Keratinocyte (primary cell): Measurements from ENCODE around the gene BABAM2. TPM values are rescaled to one million over a fixed set of nuclear protein-coding genes. Genes with fewer than 3 reads are reported as not detected.

ENCODE experiments used
- DNase-seq: peaks from one replicate; pipeline ENCODE4 v3.0.0-alpha.2; 2011; ENCODE audit warnings: low read depth, missing footprints, low spot score
- FAIRE-seq: peaks from 2 replicates; lab custom pipeline; 2011; peaks lifted over from hg19 to GRCh38; lab: Jason Lieb, UNC
- H2AFZ ChIP-seq: 2 replicates; pipeline ENCODE4 v1.6.0; 2012; ENCODE audit warnings: low read length, control low read depth, inconsistent platforms; ENCODE audit not compliant: control insufficient read depth
- H3K27ac ChIP-seq: 2 replicates; pipeline ENCODE4 v1.5.1; 2011; ENCODE audit warnings: low read length; ENCODE audit not compliant: control insufficient read depth, insufficient read depth
- H3K27me3 ChIP-seq: 3 replicates; pipeline ENCODE4 v1.6.0; 2011; ENCODE audit warnings: low read length; ENCODE audit not compliant: control insufficient read depth, insufficient read depth; ENCODE audit errors: extremely low read depth
- H3K36me3 ChIP-seq, 2 experiments: 2 replicates in 1 of 2; 3 replicates in 1 of 2; pipeline ENCODE4 v1.5.1; 2011; ENCODE audit warnings: low read length in 2 of 2, mild to moderate bottlenecking in 1 of 2; ENCODE audit not compliant: control insufficient read depth in 2 of 2, insufficient read depth in 2 of 2; ENCODE audit errors: extremely low read depth in 1 of 2
- H3K4me1 ChIP-seq: 3 replicates; pipeline ENCODE4 v1.5.1; 2011; ENCODE audit warnings: low read length; ENCODE audit not compliant: control insufficient read depth, insufficient read depth; ENCODE audit errors: extremely low read depth
- H3K4me2 ChIP-seq: 3 replicates; pipeline ENCODE4 v1.6.0; 2011; ENCODE audit warnings: low read depth, low read length; ENCODE audit not compliant: control insufficient read depth, insufficient read depth; ENCODE audit errors: extremely low read depth
- H3K4me3 ChIP-seq, 3 experiments: fragments of 200-600 bp in 1 of 3; sonication (generic) in 1 of 3; 2 replicates in 2 of 3; 3 replicates in 1 of 3; pipeline ENCODE4 v1.5.1; 2011 to 2016; ENCODE audit warnings: low read length in 3 of 3, mild to moderate bottlenecking in 3 of 3, control low read depth in 2 of 3, inconsistent platforms in 1 of 3, low read depth in 1 of 3, mixed read lengths in 1 of 3, mixed run types in 1 of 3, moderate library complexity in 1 of 3; ENCODE audit not compliant: control insufficient read depth in 2 of 3, insufficient read depth in 2 of 3; ENCODE audit errors: extremely low read depth in 1 of 3
- H3K79me2 ChIP-seq: 2 replicates; pipeline ENCODE4 v1.6.0; 2012; ENCODE audit warnings: low read length; ENCODE audit not compliant: control insufficient read depth, insufficient read depth
- H3K9ac ChIP-seq: 3 replicates; pipeline ENCODE4 v1.6.0; 2011; ENCODE audit warnings: low read length; ENCODE audit not compliant: control insufficient read depth, insufficient read depth; ENCODE audit errors: extremely low read depth
- H3K9me1 ChIP-seq: 3 replicates; pipeline ENCODE4 v1.6.0; 2011; ENCODE audit warnings: low read length; ENCODE audit not compliant: control insufficient read depth, insufficient read depth; ENCODE audit errors: extremely low read depth
- H3K9me3 ChIP-seq: 2 replicates; pipeline ENCODE4 v1.5.1; 2012; ENCODE audit warnings: low read depth, low read length; ENCODE audit not compliant: control insufficient read depth
- H4K20me1 ChIP-seq: 3 replicates; pipeline ENCODE4 v1.6.0; 2011; ENCODE audit warnings: low read length; ENCODE audit not compliant: control insufficient read depth, insufficient read depth; ENCODE audit errors: extremely low read depth
- EZH2 ChIP-seq: IDR thresholded peaks from one replicate; pipeline ENCODE4 v1.6.1; 2012; ENCODE audit warnings: inconsistent platforms, mild to moderate bottlenecking, low read length, moderate library complexity
- dilution Hi-C: fragments of 300-500 bp; cut with MboI; formaldehyde crosslinking; loops from one replicate; pipeline ENCODE4 v1.7.0; 2020; ENCODE audit warnings: low sequenced_read_pairs; ENCODE audit not compliant: extremely low pct_ligation_motif_present
- polyA plus RNA-seq, 5 experiments: library from polyadenylated mRNA; depleted of rRNA in 3 of 5; stranded (reverse) in 3 of 5; stranded (forward) in 1 of 5; unstranded in 1 of 5; fragments of >200 nt; gene quantifications; 1 replicate in 1 of 5; 2 replicates in 3 of 5; 3 replicates in 1 of 5; pipeline versions ENCODE4 v1.2.1 to v1.2.3, GENCODE V29; 2011 to 2012; ENCODE audit warnings: missing spikeins in 2 of 5, low read depth in 1 of 5, low replicate concordance in 1 of 5
- TF ChIP-seq, protein P1 (sequence below), 3 experiments: IDR thresholded peaks in 1 of 3; conservative IDR thresholded peaks in 1 of 3; optimal IDR thresholded peaks in 1 of 3; 2 replicates in 2 of 3; 3 replicates in 1 of 3; pipeline versions ENCODE3 to v1.5.1; 2011; ENCODE audit warnings: low read length in 3 of 3, mild to moderate bottlenecking in 3 of 3, moderate library complexity in 2 of 3, control low read depth in 1 of 3, inconsistent platforms in 1 of 3; ENCODE audit not compliant: insufficient read depth in 2 of 3; ENCODE audit errors: extremely low read depth in 1 of 3

Gene BABAM2
- polyA plus RNA-seq, 1 donor (not counting 4 experiments of a cell fraction or from before 2014, with no cell fraction given) = 29.8 TPM

DNA sequence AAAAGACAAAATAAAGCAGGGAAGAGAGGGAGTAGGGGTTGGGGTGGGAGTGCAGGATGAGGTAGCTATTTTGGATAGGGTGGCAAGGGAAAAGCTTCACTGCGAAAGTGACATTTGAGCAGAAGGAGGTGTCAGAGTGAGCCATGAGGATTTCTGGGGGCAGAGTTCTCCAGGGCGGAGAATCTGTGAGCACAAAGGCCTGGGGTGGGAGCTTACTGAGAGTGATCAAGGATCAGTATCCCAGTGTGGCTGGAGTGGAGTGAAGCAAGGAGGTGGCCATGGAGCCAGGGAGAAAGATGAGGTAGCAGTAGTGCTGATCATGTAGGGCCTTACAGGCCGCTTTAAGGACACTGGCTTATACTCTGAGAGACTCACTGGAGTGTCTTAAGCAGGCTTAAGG lies 291.3 kb downstream of the BABAM2 start:
- TF ChIP-seq, protein P1, sequence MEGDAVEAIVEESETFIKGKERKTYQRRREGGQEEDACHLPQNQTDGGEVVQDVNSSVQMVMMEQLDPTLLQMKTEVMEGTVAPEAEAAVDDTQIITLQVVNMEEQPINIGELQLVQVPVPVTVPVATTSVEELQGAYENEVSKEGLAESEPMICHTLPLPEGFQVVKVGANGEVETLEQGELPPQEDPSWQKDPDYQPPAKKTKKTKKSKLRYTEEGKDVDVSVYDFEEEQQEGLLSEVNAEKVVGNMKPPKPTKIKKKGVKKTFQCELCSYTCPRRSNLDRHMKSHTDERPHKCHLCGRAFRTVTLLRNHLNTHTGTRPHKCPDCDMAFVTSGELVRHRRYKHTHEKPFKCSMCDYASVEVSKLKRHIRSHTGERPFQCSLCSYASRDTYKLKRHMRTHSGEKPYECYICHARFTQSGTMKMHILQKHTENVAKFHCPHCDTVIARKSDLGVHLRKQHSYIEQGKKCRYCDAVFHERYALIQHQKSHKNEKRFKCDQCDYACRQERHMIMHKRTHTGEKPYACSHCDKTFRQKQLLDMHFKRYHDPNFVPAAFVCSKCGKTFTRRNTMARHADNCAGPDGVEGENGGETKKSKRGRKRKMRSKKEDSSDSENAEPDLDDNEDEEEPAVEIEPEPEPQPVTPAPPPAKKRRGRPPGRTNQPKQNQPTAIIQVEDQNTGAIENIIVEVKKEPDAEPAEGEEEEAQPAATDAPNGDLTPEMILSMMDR (optimal IDR thresholded peaks at IDR 0.05 in 1 of 3, IDR thresholded peaks at IDR 0.05 in 1 of 3, conservative IDR thresholded peaks at IDR 0.05 in 1 of 3; ENCODE audit: extremely low read depth in 1 of 3, insufficient read depth in 2 of 3, low read length in 3 of 3) = no peak
- TF ChIP-seq EZH2 = no peak
- Histone ChIP-seq H2AFZ (no peak overlapping the region), H3K4me3 (no peak overlapping the region), H3K9ac (no peak overlapping the region), H3K27ac (no peak overlapping the region), H4K20me1 (no peaks in the 10 kb centered on the region), H3K27me3 (no peaks in the 10 kb centered on the region), H3K36me3 (no peaks in the 10 kb centered on the region), H3K9me1 (no peaks in the 10 kb centered on the region), H3K4me2 (no peak overlapping the region), H3K9me3 (no peaks in the 10 kb centered on the region), H3K4me1 (peaks cover 15% of the 10 kb centered on the region), H3K79me2 (no peaks in the 10 kb centered on the region)
- dilution Hi-C loops = no loop called here
- FAIRE-seq (no peak), DNase-seq (no peak)

DNA sequence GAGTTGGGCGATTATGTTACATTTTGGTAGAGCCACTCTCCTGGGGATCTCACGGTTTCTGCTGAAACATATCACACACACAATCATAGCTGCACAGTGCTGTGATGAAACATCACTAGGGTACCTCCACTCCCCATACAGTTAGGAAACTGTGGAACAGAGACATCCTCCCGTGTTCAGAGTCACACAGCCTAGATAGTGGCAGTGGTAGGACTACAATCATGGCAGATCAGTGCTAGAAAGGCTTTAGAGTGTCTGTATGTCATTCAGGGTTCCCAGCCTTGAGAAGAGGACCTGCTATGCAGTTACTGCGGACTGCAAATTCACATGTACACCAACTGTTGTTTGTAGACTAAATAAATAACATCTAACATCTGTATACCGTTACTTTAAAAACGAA lies 291.8 kb downstream of the BABAM2 start:
- Histone ChIP-seq H3K79me2 (no peaks in the 10 kb centered on the region), H3K27me3 (no peaks in the 10 kb centered on the region), H3K9me3 (no peaks in the 10 kb centered on the region), H3K9ac (no peak overlapping the region), H3K9me1 (no peaks in the 10 kb centered on the region), H4K20me1 (no peaks in the 10 kb centered on the region), H3K4me1 (peaks cover 15% of the 10 kb centered on the region), H3K4me3 (no peak overlapping the region), H3K36me3 (no peaks in the 10 kb centered on the region), H3K4me2 (no peak overlapping the region), H3K27ac (no peak overlapping the region), H2AFZ (no peak overlapping the region)
- TF ChIP-seq EZH2 = no peak
- TF ChIP-seq, protein P1 (optimal IDR thresholded peaks at IDR 0.05 in 1 of 3, IDR thresholded peaks at IDR 0.05 in 1 of 3, conservative IDR thresholded peaks at IDR 0.05 in 1 of 3; ENCODE audit: extremely low read depth in 1 of 3, insufficient read depth in 2 of 3, low read length in 3 of 3) = no peak
- DNase-seq (no peak), FAIRE-seq (no peak)
- dilution Hi-C loops = no loop called here
